Keratinocyte (primary cell): ENCODE results near the gene SNAP25. TPM values are rescaled to one million over a fixed set of nuclear protein-coding genes. Genes with fewer than 3 reads are reported as not detected.

ENCODE experiments used
- DNase-seq: peaks from one replicate; pipeline ENCODE4 v3.0.0-alpha.2; 2011; ENCODE audit warnings: low read depth, missing footprints, low spot score
- FAIRE-seq: peaks from 2 replicates; lab custom pipeline; 2011; peaks lifted over from hg19 to GRCh38; lab: Jason Lieb, UNC
- H2AFZ ChIP-seq: 2 replicates; pipeline ENCODE4 v1.6.0; 2012; ENCODE audit warnings: low read length, control low read depth, inconsistent platforms; ENCODE audit not compliant: control insufficient read depth
- H3K27ac ChIP-seq: 2 replicates; pipeline ENCODE4 v1.5.1; 2011; ENCODE audit warnings: low read length; ENCODE audit not compliant: control insufficient read depth, insufficient read depth
- H3K27me3 ChIP-seq: 3 replicates; pipeline ENCODE4 v1.6.0; 2011; ENCODE audit warnings: low read length; ENCODE audit not compliant: control insufficient read depth, insufficient read depth; ENCODE audit errors: extremely low read depth
- H3K36me3 ChIP-seq, 2 experiments: 2 replicates in 1 of 2; 3 replicates in 1 of 2; pipeline ENCODE4 v1.5.1; 2011; ENCODE audit warnings: low read length in 2 of 2, mild to moderate bottlenecking in 1 of 2; ENCODE audit not compliant: control insufficient read depth in 2 of 2, insufficient read depth in 2 of 2; ENCODE audit errors: extremely low read depth in 1 of 2
- H3K4me1 ChIP-seq: 3 replicates; pipeline ENCODE4 v1.5.1; 2011; ENCODE audit warnings: low read length; ENCODE audit not compliant: control insufficient read depth, insufficient read depth; ENCODE audit errors: extremely low read depth
- H3K4me2 ChIP-seq: 3 replicates; pipeline ENCODE4 v1.6.0; 2011; ENCODE audit warnings: low read depth, low read length; ENCODE audit not compliant: control insufficient read depth, insufficient read depth; ENCODE audit errors: extremely low read depth
- H3K4me3 ChIP-seq, 3 experiments: fragments of 200-600 bp in 1 of 3; sonication (generic) in 1 of 3; 2 replicates in 2 of 3; 3 replicates in 1 of 3; pipeline ENCODE4 v1.5.1; 2011 to 2016; ENCODE audit warnings: low read length in 3 of 3, mild to moderate bottlenecking in 3 of 3, control low read depth in 2 of 3, inconsistent platforms in 1 of 3, low read depth in 1 of 3, mixed read lengths in 1 of 3, mixed run types in 1 of 3, moderate library complexity in 1 of 3; ENCODE audit not compliant: control insufficient read depth in 2 of 3, insufficient read depth in 2 of 3; ENCODE audit errors: extremely low read depth in 1 of 3
- H3K79me2 ChIP-seq: 2 replicates; pipeline ENCODE4 v1.6.0; 2012; ENCODE audit warnings: low read length; ENCODE audit not compliant: control insufficient read depth, insufficient read depth
- H3K9ac ChIP-seq: 3 replicates; pipeline ENCODE4 v1.6.0; 2011; ENCODE audit warnings: low read length; ENCODE audit not compliant: control insufficient read depth, insufficient read depth; ENCODE audit errors: extremely low read depth
- H3K9me1 ChIP-seq: 3 replicates; pipeline ENCODE4 v1.6.0; 2011; ENCODE audit warnings: low read length; ENCODE audit not compliant: control insufficient read depth, insufficient read depth; ENCODE audit errors: extremely low read depth
- H3K9me3 ChIP-seq: 2 replicates; pipeline ENCODE4 v1.5.1; 2012; ENCODE audit warnings: low read depth, low read length; ENCODE audit not compliant: control insufficient read depth
- H4K20me1 ChIP-seq: 3 replicates; pipeline ENCODE4 v1.6.0; 2011; ENCODE audit warnings: low read length; ENCODE audit not compliant: control insufficient read depth, insufficient read depth; ENCODE audit errors: extremely low read depth
- CTCF ChIP-seq, 3 experiments: IDR thresholded peaks in 1 of 3; conservative IDR thresholded peaks in 1 of 3; optimal IDR thresholded peaks in 1 of 3; 2 replicates in 2 of 3; 3 replicates in 1 of 3; pipeline versions ENCODE3 to v1.5.1; 2011; ENCODE audit warnings: low read length in 3 of 3, mild to moderate bottlenecking in 3 of 3, moderate library complexity in 2 of 3, control low read depth in 1 of 3, inconsistent platforms in 1 of 3; ENCODE audit not compliant: insufficient read depth in 2 of 3; ENCODE audit errors: extremely low read depth in 1 of 3
- EZH2 ChIP-seq: IDR thresholded peaks from one replicate; pipeline ENCODE4 v1.6.1; 2012; ENCODE audit warnings: inconsistent platforms, mild to moderate bottlenecking, low read length, moderate library complexity
- dilution Hi-C: fragments of 300-500 bp; cut with MboI; formaldehyde crosslinking; loops from one replicate; pipeline ENCODE4 v1.7.0; 2020; ENCODE audit warnings: low sequenced_read_pairs; ENCODE audit not compliant: extremely low pct_ligation_motif_present
- polyA plus RNA-seq, 5 experiments: library from polyadenylated mRNA; depleted of rRNA in 3 of 5; stranded (reverse) in 3 of 5; stranded (forward) in 1 of 5; unstranded in 1 of 5; fragments of >200 nt; gene quantifications; 1 replicate in 1 of 5; 2 replicates in 3 of 5; 3 replicates in 1 of 5; pipeline versions ENCODE4 v1.2.1 to v1.2.3, GENCODE V29; 2011 to 2012; ENCODE audit warnings: missing spikeins in 2 of 5, low read depth in 1 of 5, low replicate concordance in 1 of 5

The SNAP25 gene
- polyA plus RNA-seq, 1 donor (not counting 4 experiments of a cell fraction or from before 2014, with no cell fraction given) = not detected

GRCh38 chr20:10268636-10269035, 50.0 kb downstream of the SNAP25 start:
- Histone ChIP-seq H2AFZ (no peak overlapping the region), H4K20me1 (no peaks in the 10 kb centered on the region), H3K27ac (no peak overlapping the region), H3K9ac (no peak overlapping the region), H3K9me3 (no peaks in the 10 kb centered on the region), H3K4me3 (no peak overlapping the region), H3K79me2 (no peaks in the 10 kb centered on the region), H3K9me1 (no peaks in the 10 kb centered on the region), H3K4me2 (no peak overlapping the region), H3K4me1 (no peaks in the 10 kb centered on the region), H3K27me3 (no peaks in the 10 kb centered on the region), H3K36me3 (no peaks in the 10 kb centered on the region)
- TF ChIP-seq EZH2 (no peak), CTCF (optimal IDR thresholded peaks at IDR 0.05 in 1 of 3, IDR thresholded peaks at IDR 0.05 in 1 of 3, conservative IDR thresholded peaks at IDR 0.05 in 1 of 3; ENCODE audit: extremely low read depth in 1 of 3, insufficient read depth in 2 of 3, low read length in 3 of 3) (no peak)
- dilution Hi-C loops = no loop called here
- FAIRE-seq (no peak), DNase-seq (no peak)

DNA sequence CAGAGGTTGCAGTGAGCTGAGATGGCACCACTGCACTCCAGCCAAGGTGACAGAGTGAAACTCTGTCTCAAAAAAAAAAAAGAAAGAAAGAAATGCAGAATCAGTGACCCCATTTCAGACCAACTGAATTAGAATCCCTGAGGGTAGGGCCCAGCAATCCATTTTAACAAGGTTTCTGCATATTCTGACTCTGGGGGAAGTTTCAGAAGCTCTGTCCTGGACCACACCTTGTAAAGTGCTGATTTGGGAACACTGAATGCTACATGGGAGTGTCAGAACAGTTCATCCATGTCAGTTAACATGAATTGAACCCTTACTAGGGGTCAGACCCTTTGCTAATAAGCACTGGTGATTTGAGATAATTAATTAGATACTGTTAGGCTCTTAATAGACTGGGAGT, 52.0 kb downstream of the SNAP25 start:
- Histone ChIP-seq H3K4me1 (no peaks in the 10 kb centered on the region), H3K4me3 (no peak overlapping the region), H3K79me2 (no peaks in the 10 kb centered on the region), H3K9me3 (no peaks in the 10 kb centered on the region), H3K36me3 (no peaks in the 10 kb centered on the region), H3K27ac (no peak overlapping the region), H3K27me3 (no peaks in the 10 kb centered on the region), H2AFZ (no peak overlapping the region), H3K9ac (no peak overlapping the region), H3K9me1 (no peaks in the 10 kb centered on the region), H4K20me1 (no peaks in the 10 kb centered on the region), H3K4me2 (no peak overlapping the region)
- dilution Hi-C loops = no loop called here
- TF ChIP-seq CTCF (optimal IDR thresholded peaks at IDR 0.05 in 1 of 3, IDR thresholded peaks at IDR 0.05 in 1 of 3, conservative IDR thresholded peaks at IDR 0.05 in 1 of 3; ENCODE audit: extremely low read depth in 1 of 3, insufficient read depth in 2 of 3, low read length in 3 of 3) (no peak), EZH2 (no peak)
- DNase-seq = no peak
- no peak for FAIRE-seq
